K562 treated with DMSO at 1 percent for 12 hours (cell line): ENCODE data around the gene FNDC3A. TPM values are rescaled to one million over a fixed set of nuclear protein-coding genes. Genes with fewer than 3 reads are reported as not detected.

ENCODE experiments used
- total RNA-seq: library from RNA; unstranded; fragments of 300-600 nt; gene quantifications from 2 replicates; pipeline ENCODE4 v1.2.3, GENCODE V29; 2022; ENCODE audit not compliant: insufficient read depth

The FNDC3A gene, protein sequence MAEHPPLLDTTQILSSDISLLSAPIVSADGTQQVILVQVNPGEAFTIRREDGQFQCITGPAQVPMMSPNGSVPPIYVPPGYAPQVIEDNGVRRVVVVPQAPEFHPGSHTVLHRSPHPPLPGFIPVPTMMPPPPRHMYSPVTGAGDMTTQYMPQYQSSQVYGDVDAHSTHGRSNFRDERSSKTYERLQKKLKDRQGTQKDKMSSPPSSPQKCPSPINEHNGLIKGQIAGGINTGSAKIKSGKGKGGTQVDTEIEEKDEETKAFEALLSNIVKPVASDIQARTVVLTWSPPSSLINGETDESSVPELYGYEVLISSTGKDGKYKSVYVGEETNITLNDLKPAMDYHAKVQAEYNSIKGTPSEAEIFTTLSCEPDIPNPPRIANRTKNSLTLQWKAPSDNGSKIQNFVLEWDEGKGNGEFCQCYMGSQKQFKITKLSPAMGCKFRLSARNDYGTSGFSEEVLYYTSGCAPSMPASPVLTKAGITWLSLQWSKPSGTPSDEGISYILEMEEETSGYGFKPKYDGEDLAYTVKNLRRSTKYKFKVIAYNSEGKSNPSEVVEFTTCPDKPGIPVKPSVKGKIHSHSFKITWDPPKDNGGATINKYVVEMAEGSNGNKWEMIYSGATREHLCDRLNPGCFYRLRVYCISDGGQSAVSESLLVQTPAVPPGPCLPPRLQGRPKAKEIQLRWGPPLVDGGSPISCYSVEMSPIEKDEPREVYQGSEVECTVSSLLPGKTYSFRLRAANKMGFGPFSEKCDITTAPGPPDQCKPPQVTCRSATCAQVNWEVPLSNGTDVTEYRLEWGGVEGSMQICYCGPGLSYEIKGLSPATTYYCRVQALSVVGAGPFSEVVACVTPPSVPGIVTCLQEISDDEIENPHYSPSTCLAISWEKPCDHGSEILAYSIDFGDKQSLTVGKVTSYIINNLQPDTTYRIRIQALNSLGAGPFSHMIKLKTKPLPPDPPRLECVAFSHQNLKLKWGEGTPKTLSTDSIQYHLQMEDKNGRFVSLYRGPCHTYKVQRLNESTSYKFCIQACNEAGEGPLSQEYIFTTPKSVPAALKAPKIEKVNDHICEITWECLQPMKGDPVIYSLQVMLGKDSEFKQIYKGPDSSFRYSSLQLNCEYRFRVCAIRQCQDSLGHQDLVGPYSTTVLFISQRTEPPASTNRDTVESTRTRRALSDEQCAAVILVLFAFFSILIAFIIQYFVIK
- total RNA-seq = 4.8 and 22.2 TPM in 2 replicates

DNA sequence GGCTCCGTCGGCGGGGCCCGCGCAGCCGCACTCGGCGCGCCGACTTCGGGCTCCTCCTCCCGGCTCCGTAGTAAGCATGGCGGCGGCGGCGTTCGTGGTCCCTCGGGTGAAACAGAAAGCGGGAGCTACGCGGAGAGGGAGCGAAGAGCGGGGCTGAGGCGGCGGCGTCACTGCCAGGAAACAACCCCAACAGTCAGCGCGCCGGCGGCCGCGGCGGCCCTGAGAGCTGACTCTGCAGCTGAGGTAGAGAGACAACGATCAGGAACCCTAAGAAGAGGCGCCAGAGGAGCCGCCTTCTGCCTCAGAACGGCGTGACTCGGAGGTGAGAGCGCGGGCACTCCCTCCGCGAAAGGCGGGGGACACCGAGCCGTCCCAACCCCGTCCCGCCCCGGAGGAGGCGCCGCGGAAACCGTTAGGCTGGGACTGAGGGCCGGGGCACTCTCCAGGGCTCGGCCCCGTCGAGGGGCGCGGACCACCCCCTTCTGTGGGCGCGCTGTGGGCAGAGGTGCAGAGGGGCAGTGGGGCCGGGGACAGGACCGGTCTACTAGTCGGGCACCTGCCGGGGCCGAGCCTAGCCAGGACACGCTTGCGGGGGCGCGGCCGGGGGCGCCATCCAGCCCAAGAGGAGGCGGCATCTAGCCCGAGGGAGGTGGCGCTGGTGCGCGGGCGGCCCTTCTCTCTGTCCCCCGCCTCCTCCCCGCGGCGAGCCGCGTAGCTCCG lies at the start of gene FNDC3A:
Gene FNDC3A, plus strand, starts transcription at position 57 of the 720 bp plus-strand sequence. CDS start 30,279 bp downstream, outside the sequence.

DNA sequence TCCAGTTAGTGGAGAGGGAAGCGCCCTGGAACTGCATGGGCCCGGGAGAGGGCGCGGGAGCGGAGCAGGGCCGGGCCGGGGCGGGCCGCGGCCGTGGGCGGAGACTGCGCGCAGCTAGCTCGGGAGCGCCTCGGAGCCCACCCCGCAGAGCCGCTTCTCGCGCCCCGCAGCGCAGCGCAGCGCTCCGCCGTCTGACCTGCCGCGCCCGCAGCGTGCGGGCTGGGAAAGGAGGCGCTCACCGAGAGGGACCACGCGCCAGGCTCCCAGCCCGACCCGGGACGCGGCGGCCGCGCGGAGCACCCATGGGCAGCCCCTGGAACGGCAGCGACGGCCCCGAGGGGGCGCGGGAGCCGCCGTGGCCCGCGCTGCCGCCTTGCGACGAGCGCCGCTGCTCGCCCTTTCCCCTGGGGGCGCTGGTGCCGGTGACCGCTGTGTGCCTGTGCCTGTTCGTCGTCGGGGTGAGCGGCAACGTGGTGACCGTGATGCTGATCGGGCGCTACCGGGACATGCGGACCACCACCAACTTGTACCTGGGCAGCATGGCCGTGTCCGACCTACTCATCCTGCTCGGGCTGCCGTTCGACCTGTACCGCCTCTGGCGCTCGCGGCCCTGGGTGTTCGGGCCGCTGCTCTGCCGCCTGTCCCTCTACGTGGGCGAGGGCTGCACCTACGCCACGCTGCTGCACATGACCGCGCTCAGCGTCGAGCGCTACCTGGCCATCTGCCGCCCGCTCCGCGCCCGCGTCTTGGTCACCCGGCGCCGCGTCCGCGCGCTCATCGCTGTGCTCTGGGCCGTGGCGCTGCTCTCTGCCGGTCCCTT lies 244.5 kb downstream of the FNDC3A start, which contains the start of gene MLNR:
Gene MLNR, plus strand, starts transcription at position 303 of the 820 bp plus-strand sequence. Its CDS starts 0 bp downstream, at position 303.

GRCh38 chr13:49247643-49248621 lies 272.2 kb downstream of the FNDC3A start, which contains the start of gene CDADC1:
TSS of gene CDADC1 (plus strand) at chr13:49247925. CDS start at chr13:49248038, 113 bp downstream.

Other genes starting within 250 kb of the FNDC3A start
- not detected in 2 replicates for gene MLNR, start 244.4 kb downstream of the FNDC3A start, total RNA-seq